ENCODE measurements around the gene SSBP3.

- TF ChIP-seq CTCF (IDR thresholded peaks at IDR 0.05; ENCODE audit: insufficient read depth, low read length, poor library complexity, severe bottlenecking), result no peak
- no peak for TF ChIP-seq EZH2phosphoT487 (conservative IDR thresholded peaks at IDR 0.05; ENCODE audit: low read length)
These were observed 18.2 kb upstream of the SSBP3 start for GRCh38 chr1:54424398-54424797.
